Measurements from ENCODE around the gene RAB1A.

The RAB1A gene

GRCh38 chr2:65156041-65156440 lies 26.1 kb upstream of the RAB1A start:
- Histone ChIP-seq H3K27ac (ENCODE audit: low read length) (no peak overlapping the region), H3K27me3 (replicated peaks; ENCODE audit: insufficient read depth, low read length) (no peaks in the 10 kb centered on the region), H3F3A (ENCODE audit: insufficient read depth, low read length) (no peaks in the 10 kb centered on the region), H3K9me3 (replicated peaks; ENCODE audit: insufficient read depth, low read length) (no peaks in the 10 kb centered on the region), H3K36me3 (replicated peaks; ENCODE audit: insufficient read depth, low read length) (no peaks in the 10 kb centered on the region), H3K4me2 (ENCODE audit: low read depth, low read length) (no peak overlapping the region), H3K9me2 (replicated peaks; ENCODE audit: insufficient read depth, low read length) (no peaks in the 10 kb centered on the region), H4K20me1 (ENCODE audit: insufficient read depth, low read length) (no peaks in the 10 kb centered on the region), H3K79me2 (ENCODE audit: low read length) (no peaks in the 10 kb centered on the region), H3K4me1 (ENCODE audit: low read length) (peaks cover 7% of the 10 kb centered on the region), H2AFZ (ENCODE audit: low read length) (no peak overlapping the region), H3K9ac (ENCODE audit: low read length) (no peak overlapping the region), H3K4me3 (ENCODE audit: low read length) (no peak overlapping the region)
- DNase-seq: no peak
- no peak for TF ChIP-seq EZH2phosphoT487 (IDR thresholded peaks at IDR 0.05; ENCODE audit: low read length)
- no peak for TF ChIP-seq CTCF (IDR thresholded peaks at IDR 0.05; ENCODE audit: low read length)
- no peak for TF ChIP-seq EZH2 (optimal IDR thresholded peaks at IDR 0.05; ENCODE audit: low read depth, low read length)

GRCh38 chr2:65153515-65153914 lies 23.6 kb upstream of the RAB1A start:
- no peaks in the 10 kb centered on the region for H3K79me2 ChIP-seq (ENCODE audit: low read length)
- no peaks in the 10 kb centered on the region for H3K9me3 ChIP-seq (replicated peaks; ENCODE audit: insufficient read depth, low read length)
- H3K4me2 ChIP-seq (ENCODE audit: low read depth, low read length): no peak overlapping the region
- no peak overlapping the region for H3K27ac ChIP-seq (ENCODE audit: low read length)
- no peaks in the 10 kb centered on the region for H3F3A ChIP-seq (ENCODE audit: insufficient read depth, low read length)
- H3K27me3 ChIP-seq (replicated peaks; ENCODE audit: insufficient read depth, low read length): no peaks in the 10 kb centered on the region
- no peaks in the 10 kb centered on the region for H3K4me1 ChIP-seq (ENCODE audit: low read length)
- no peaks in the 10 kb centered on the region for H3K9me2 ChIP-seq (replicated peaks; ENCODE audit: insufficient read depth, low read length)
- H2AFZ ChIP-seq (ENCODE audit: low read length): no peak overlapping the region
- H4K20me1 ChIP-seq (ENCODE audit: insufficient read depth, low read length): no peaks in the 10 kb centered on the region
- no peak for DNase-seq
- no peak overlapping the region for H3K4me3 ChIP-seq (ENCODE audit: low read length)
- TF ChIP-seq EZH2phosphoT487 (IDR thresholded peaks at IDR 0.05; ENCODE audit: low read length) (no peak), CTCF (IDR thresholded peaks at IDR 0.05; ENCODE audit: low read length) (no peak), EZH2 (optimal IDR thresholded peaks at IDR 0.05; ENCODE audit: low read depth, low read length) (no peak)
- H3K9ac ChIP-seq (ENCODE audit: low read length): no peak overlapping the region
- H3K36me3 ChIP-seq (replicated peaks; ENCODE audit: insufficient read depth, low read length): no peaks in the 10 kb centered on the region

DNA sequence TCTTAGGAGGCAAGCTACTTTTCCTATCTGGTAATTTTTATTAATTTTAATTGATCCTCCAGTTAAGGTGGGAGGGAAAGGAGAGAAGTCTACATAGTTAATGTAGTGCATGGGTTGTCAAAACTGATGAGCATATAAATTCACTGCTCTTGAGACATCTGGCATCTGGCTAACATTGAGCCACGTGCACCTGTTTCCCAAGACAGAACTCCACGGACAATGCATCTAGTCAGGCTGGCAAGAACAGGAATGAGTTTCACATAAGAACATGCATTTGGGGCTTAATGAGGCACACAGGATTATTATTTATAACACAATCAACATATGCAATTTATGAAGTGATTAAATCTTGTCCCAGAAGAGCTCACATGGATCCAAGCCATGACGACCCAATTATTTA lies 16.2 kb upstream of the RAB1A start:
- no peaks in the 10 kb centered on the region for H3K36me3 ChIP-seq (replicated peaks; ENCODE audit: insufficient read depth, low read length)
- H3K9me2 ChIP-seq (replicated peaks; ENCODE audit: insufficient read depth, low read length): no peaks in the 10 kb centered on the region
- H4K20me1 ChIP-seq (ENCODE audit: insufficient read depth, low read length): no peaks in the 10 kb centered on the region
- H3K4me3 ChIP-seq (ENCODE audit: low read length): no peak overlapping the region
- H3F3A ChIP-seq (ENCODE audit: insufficient read depth, low read length): no peaks in the 10 kb centered on the region
- TF ChIP-seq EZH2phosphoT487 (IDR thresholded peaks at IDR 0.05; ENCODE audit: low read length): no peak
- no peak for TF ChIP-seq CTCF (IDR thresholded peaks at IDR 0.05; ENCODE audit: low read length)
- TF ChIP-seq EZH2 (optimal IDR thresholded peaks at IDR 0.05; ENCODE audit: low read depth, low read length): no peak
- H3K27me3 ChIP-seq (replicated peaks; ENCODE audit: insufficient read depth, low read length): no peaks in the 10 kb centered on the region
- H3K27ac ChIP-seq (ENCODE audit: low read length): no peak overlapping the region
- no peaks in the 10 kb centered on the region for H3K9me3 ChIP-seq (replicated peaks; ENCODE audit: insufficient read depth, low read length)
- no peaks in the 10 kb centered on the region for H3K4me1 ChIP-seq (ENCODE audit: low read length)
- no peak overlapping the region for H3K9ac ChIP-seq (ENCODE audit: low read length)
- H3K79me2 ChIP-seq (ENCODE audit: low read length): no peaks in the 10 kb centered on the region
- H2AFZ ChIP-seq (ENCODE audit: low read length): no peak overlapping the region
- no peak for DNase-seq
- no peak overlapping the region for H3K4me2 ChIP-seq (ENCODE audit: low read depth, low read length)

Data from MM.1S (cell line).